H9 (cell line): Measurements from ENCODE around the gene ABR. TPM values are rescaled to one million over a fixed set of nuclear protein-coding genes. Genes with fewer than 3 reads are reported as not detected.
A peak's percentile ranks its signal among the peaks of the same experiment; 100 is the strongest.

Experiments
- DNase-seq: peaks from one replicate; pipeline ENCODE4 v3.0.0-alpha.2; 2017
- H2AFZ ChIP-seq: one replicate; pipeline ENCODE4 v1.6.1; 2013; ENCODE audit warnings: mild to moderate bottlenecking, low read length, control low read depth, moderate library complexity
- H2AK5ac ChIP-seq: 2 replicates; pipeline ENCODE4 v1.6.1; 2013; ENCODE audit warnings: low read length, control low read depth, mixed read lengths; ENCODE audit not compliant: insufficient read length
- H2BK120ac ChIP-seq: one replicate; pipeline ENCODE4 v1.6.1; 2013; ENCODE audit warnings: low read depth, mild to moderate bottlenecking, low read length, control low read depth, inconsistent platforms; ENCODE audit not compliant: poor library complexity, severe bottlenecking
- H2BK12ac ChIP-seq: 2 replicates; pipeline ENCODE4 v1.6.1; 2013; ENCODE audit warnings: low read length, control low read depth, mixed read lengths, low read depth; ENCODE audit not compliant: insufficient read length
- H2BK15ac ChIP-seq: 2 replicates; pipeline ENCODE4 v1.6.1; 2013; ENCODE audit warnings: low read depth, low read length, control low read depth
- H2BK20ac ChIP-seq: one replicate; pipeline ENCODE4 v1.6.1; 2013; ENCODE audit warnings: low read depth, mild to moderate bottlenecking, low read length, control low read depth, inconsistent platforms; ENCODE audit not compliant: poor library complexity, severe bottlenecking
- H2BK5ac ChIP-seq: 2 replicates; pipeline ENCODE4 v1.6.1; 2013; ENCODE audit warnings: low read length, control low read depth, mixed read lengths; ENCODE audit not compliant: insufficient read length
- H3K14ac ChIP-seq: 2 replicates; pipeline ENCODE4 v1.6.1; 2013; ENCODE audit warnings: low read length, control low read depth; ENCODE audit not compliant: insufficient read depth
- H3K18ac ChIP-seq: 2 replicates; pipeline ENCODE4 v1.6.1; 2013; ENCODE audit warnings: low read depth, mild to moderate bottlenecking, mixed read lengths, low read length, control low read depth; ENCODE audit not compliant: insufficient read length
- H3K23ac ChIP-seq: 2 replicates; pipeline ENCODE4 v1.6.1; 2013; ENCODE audit warnings: low read length, control low read depth, mixed read lengths, low read depth; ENCODE audit not compliant: insufficient read length
- H3K23me2 ChIP-seq: 2 replicates; pipeline ENCODE4 v1.6.1; 2013; ENCODE audit warnings: low read depth, mild to moderate bottlenecking, mixed read lengths, low read length, control low read depth; ENCODE audit not compliant: insufficient read length, poor library complexity, severe bottlenecking
- H3K27ac ChIP-seq: 2 replicates; pipeline ENCODE4 v1.5.1; 2013; ENCODE audit warnings: low read length, control low read depth, mixed read lengths, low read depth; ENCODE audit not compliant: insufficient read length
- H3K27me3 ChIP-seq: 2 replicates; pipeline ENCODE4 v1.6.1; 2013; ENCODE audit warnings: low read length, control low read depth, inconsistent platforms; ENCODE audit not compliant: insufficient read depth
- H3K4ac ChIP-seq: 2 replicates; pipeline ENCODE4 v1.6.1; 2013; ENCODE audit warnings: low read depth, mild to moderate bottlenecking, control low read depth, inconsistent platforms, low read length, moderate library complexity
- H3K4me1 ChIP-seq: 2 replicates; pipeline ENCODE4 v1.6.1; 2013; ENCODE audit warnings: low read length, control low read depth, inconsistent platforms; ENCODE audit not compliant: insufficient read depth
- H3K4me2 ChIP-seq: 2 replicates; pipeline ENCODE4 v1.6.1; 2013; ENCODE audit warnings: low read length, control low read depth, mixed read lengths; ENCODE audit not compliant: insufficient read length, insufficient read depth
- H3K56ac ChIP-seq: 2 replicates; pipeline ENCODE4 v1.6.1; 2013; ENCODE audit warnings: low read depth, mild to moderate bottlenecking, mixed read lengths, low read length, control low read depth; ENCODE audit not compliant: insufficient read length
- H3K79me1 ChIP-seq: 2 replicates; pipeline ENCODE4 v1.6.1; 2013; ENCODE audit warnings: low read depth, mild to moderate bottlenecking, moderate library complexity, low read length, control low read depth, inconsistent platforms; ENCODE audit not compliant: insufficient read depth, poor library complexity, severe bottlenecking
- H3K79me2 ChIP-seq: 2 replicates; pipeline ENCODE4 v1.6.1; 2013; ENCODE audit warnings: low read length, control low read depth, inconsistent platforms; ENCODE audit not compliant: insufficient read depth
- H3K9ac ChIP-seq: 2 replicates; pipeline ENCODE4 v1.6.1; 2013; ENCODE audit warnings: low read length, control low read depth, mixed read lengths; ENCODE audit not compliant: insufficient read length; ENCODE audit errors: extremely low read depth
- H3K9me3 ChIP-seq: one replicate; pipeline ENCODE4 v1.6.1; 2013; ENCODE audit warnings: low read depth, low read length, inconsistent platforms; ENCODE audit not compliant: control insufficient read depth
- H3T11ph ChIP-seq: one replicate; pipeline ENCODE4 v1.6.1; 2013; ENCODE audit warnings: mild to moderate bottlenecking, low read length, control low read depth, inconsistent platforms
- H4K20me1 ChIP-seq: one replicate; pipeline ENCODE4 v1.6.1; 2013; ENCODE audit not compliant: control insufficient read depth, insufficient read length, insufficient read depth
- H4K5ac ChIP-seq: 2 replicates; pipeline ENCODE4 v1.6.1; 2013; ENCODE audit warnings: low read depth, mild to moderate bottlenecking, mixed read lengths, low read length, control low read depth; ENCODE audit not compliant: insufficient read length
- H4K8ac ChIP-seq: replicated peaks from 2 replicates; pipeline ENCODE4 v1.6.1; 2013; ENCODE audit warnings: low read length, control low read depth, mixed read lengths, low read depth; ENCODE audit not compliant: insufficient read length
- H4K91ac ChIP-seq: 2 replicates; pipeline ENCODE4 v1.6.1; 2013; ENCODE audit warnings: low read depth, mild to moderate bottlenecking, moderate library complexity, mixed read lengths, low read length, control low read depth; ENCODE audit not compliant: insufficient read length
- H3K27ac Mint-ChIP-seq, 3 experiments: 2 replicates in 2 of 3; 3 replicates in 1 of 3; pipeline ENCODE4 v1.8.0; 2020 to 2021; ENCODE audit warnings: mixed read lengths in 3 of 3, mild to moderate bottlenecking in 1 of 3, moderate library complexity in 1 of 3
- H3K27me3 Mint-ChIP-seq: 2 replicates; pipeline ENCODE4 v1.8.0; 2021; ENCODE audit warnings: low read depth, mild to moderate bottlenecking, moderate library complexity, mixed read lengths
- H3K36me3 Mint-ChIP-seq, 3 experiments: 2 replicates in 2 of 3; 3 replicates in 1 of 3; pipeline ENCODE4 v1.8.0; 2020 to 2021; ENCODE audit warnings: low read depth in 3 of 3, mixed read lengths in 3 of 3; ENCODE audit not compliant: insufficient read depth in 1 of 3
- H3K4me1 Mint-ChIP-seq, 2 experiments: 2 replicates each; pipeline ENCODE4 v1.8.0; 2020; ENCODE audit warnings: mixed read lengths in 2 of 2
- H3K4me3 Mint-ChIP-seq, 2 experiments: 2 replicates in 1 of 2; 3 replicates in 1 of 2; pipeline ENCODE4 v1.8.0; 2020 to 2021; ENCODE audit warnings: mild to moderate bottlenecking in 2 of 2, mixed read lengths in 2 of 2, moderate library complexity in 1 of 2
- H3K9me3 Mint-ChIP-seq, 2 experiments: 2 replicates in 1 of 2; 3 replicates in 1 of 2; pipeline ENCODE4 v1.8.0; 2020; ENCODE audit warnings: mild to moderate bottlenecking in 2 of 2, mixed read lengths in 2 of 2, moderate library complexity in 1 of 2
- WGBS: extraction: QIAGEN DNeasy Blood & Tissue Kit; methylation state at CpG from one replicate; pipeline ENCODE4 v1.1.7; 2013; ENCODE audit warnings: missing lambda C conversion rate, low lambda C conversion rate, mixed read lengths; ENCODE audit not compliant: insufficient read length; ENCODE audit errors: extremely low coverage; 5-methylcytosine and 5-hydroxymethylcytosine counted together
- total RNA-seq: library from RNA; stranded (reverse); gene quantifications from 2 replicates; pipeline ENCODE4 v1.2.1, GENCODE V29; 2021
- TF ChIP-seq, protein P1 (sequence below): fragments of 200-600 bp; sonication (generic); conservative IDR thresholded peaks from 3 replicates; pipeline ENCODE4 v1.8.0; 2021; ENCODE audit warnings: antibody characterized with exemption, mild to moderate bottlenecking

ABR gene
- total RNA-seq, 1 experiment from 2014 or later, result 34.7 TPM

DNA sequence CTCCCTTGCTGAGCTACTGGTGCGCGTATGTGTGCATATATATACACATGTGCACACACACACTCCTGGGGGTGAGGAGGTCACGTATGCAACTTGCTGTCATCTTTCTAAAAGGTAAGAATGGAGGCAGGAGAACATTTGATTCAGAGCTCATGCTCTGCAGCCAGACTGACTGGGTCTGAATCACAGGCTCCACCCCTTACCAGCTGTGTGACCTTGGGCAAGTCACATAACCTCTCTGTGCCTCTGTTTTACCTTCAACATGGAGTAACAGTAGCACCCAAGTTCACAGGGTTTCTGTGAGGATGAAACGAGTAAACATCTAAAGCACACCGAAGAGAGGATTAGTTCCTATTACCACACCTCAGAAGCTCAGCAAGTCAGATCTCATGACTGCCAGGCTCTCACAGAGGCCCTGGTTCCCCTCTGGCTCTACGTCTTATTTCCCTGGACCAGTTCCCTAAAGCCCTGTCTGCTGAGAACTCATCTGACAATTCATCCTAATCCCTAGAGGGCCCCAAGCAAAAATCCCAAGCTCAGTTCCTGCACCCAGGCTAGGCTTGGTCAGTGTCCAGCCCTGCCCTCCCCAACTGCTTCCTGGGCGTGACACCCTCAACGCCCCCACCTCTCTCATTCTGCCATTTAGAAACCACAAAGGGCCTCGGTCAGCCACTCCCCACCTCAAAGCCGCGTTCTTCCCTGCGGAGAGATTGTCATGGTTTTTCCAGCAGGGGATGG, 28.7 kb downstream of the ABR start:
- Histone ChIP-seq H3K23me2 (no peaks in the 10 kb centered on the region), H2AFZ (no peak overlapping the region), H2BK20ac (no peak overlapping the region), H2BK5ac (no peak overlapping the region), H3K9ac (no peak overlapping the region), H4K91ac (no peak overlapping the region), H4K5ac (no peak overlapping the region), H3K4ac (no peak overlapping the region), H3K79me2 (no peaks in the 10 kb centered on the region), H3K18ac (no peak overlapping the region), H3K4me1 (no peaks in the 10 kb centered on the region), H4K8ac (no peak overlapping the region), H3K23ac (no peak overlapping the region), H3K4me2 (no peak overlapping the region), H3T11ph (no peak overlapping the region), H2BK120ac (no peak overlapping the region), H3K9me3 (no peaks in the 10 kb centered on the region), H3K27me3 (no peaks in the 10 kb centered on the region), H3K14ac (no peak overlapping the region), H2BK12ac (no peak overlapping the region), H3K79me1 (no peaks in the 10 kb centered on the region), H2AK5ac (no peak overlapping the region), H2BK15ac (no peak overlapping the region), H3K56ac (no peak overlapping the region), H4K20me1 (peaks cover 6% of the 10 kb centered on the region), H3K27ac (no peak overlapping the region)
- Mint-ChIP-seq H3K27me3 (no peaks in the 10 kb centered on the region), H3K36me3 (peaks cover 0 to 12% (median 0%) of the 10 kb centered on the region in 3 experiments; a peak in 3 of 7 replicates), H3K4me1 (peaks cover 13 to 22% of the 10 kb centered on the region in 2 experiments), H3K9me3 (peaks cover 0 to 6% of the 10 kb centered on the region in 2 experiments; a peak in 2 of 5 replicates), H3K27ac (peak overlapping the region in 1 of 3 experiments; percentile 6; a peak in 1 of 7 replicates), H3K4me3 (no peak overlapping the region)
- DNase-seq, result no peak
- TF ChIP-seq, protein P1, sequence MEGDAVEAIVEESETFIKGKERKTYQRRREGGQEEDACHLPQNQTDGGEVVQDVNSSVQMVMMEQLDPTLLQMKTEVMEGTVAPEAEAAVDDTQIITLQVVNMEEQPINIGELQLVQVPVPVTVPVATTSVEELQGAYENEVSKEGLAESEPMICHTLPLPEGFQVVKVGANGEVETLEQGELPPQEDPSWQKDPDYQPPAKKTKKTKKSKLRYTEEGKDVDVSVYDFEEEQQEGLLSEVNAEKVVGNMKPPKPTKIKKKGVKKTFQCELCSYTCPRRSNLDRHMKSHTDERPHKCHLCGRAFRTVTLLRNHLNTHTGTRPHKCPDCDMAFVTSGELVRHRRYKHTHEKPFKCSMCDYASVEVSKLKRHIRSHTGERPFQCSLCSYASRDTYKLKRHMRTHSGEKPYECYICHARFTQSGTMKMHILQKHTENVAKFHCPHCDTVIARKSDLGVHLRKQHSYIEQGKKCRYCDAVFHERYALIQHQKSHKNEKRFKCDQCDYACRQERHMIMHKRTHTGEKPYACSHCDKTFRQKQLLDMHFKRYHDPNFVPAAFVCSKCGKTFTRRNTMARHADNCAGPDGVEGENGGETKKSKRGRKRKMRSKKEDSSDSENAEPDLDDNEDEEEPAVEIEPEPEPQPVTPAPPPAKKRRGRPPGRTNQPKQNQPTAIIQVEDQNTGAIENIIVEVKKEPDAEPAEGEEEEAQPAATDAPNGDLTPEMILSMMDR, result no peak
- WGBS, result no CpG with 5 or more reads among the region's 12 CpGs
